Stimulated activated CD4-positive, alpha-beta T cell treated with anti-CD3 and anti-CD28 coated beads, Interleukin-4, amount 100 ng/mL, for 48 hours (primary cell): ENCODE data around the gene R3HDM2.
"Not testable (repeated sequence)": the region's sequence is repeated elsewhere in the genome, so short reads cannot be mapped to it uniquely, and the experiment has no call there.

Experiments used
- DNase-seq, 2 donors: peaks; one replicate each; pipeline ENCODE4 v3.0.0-alpha.2; 2020; ENCODE audit warnings: low read depth in 2 of 2

Gene R3HDM2

DNA sequence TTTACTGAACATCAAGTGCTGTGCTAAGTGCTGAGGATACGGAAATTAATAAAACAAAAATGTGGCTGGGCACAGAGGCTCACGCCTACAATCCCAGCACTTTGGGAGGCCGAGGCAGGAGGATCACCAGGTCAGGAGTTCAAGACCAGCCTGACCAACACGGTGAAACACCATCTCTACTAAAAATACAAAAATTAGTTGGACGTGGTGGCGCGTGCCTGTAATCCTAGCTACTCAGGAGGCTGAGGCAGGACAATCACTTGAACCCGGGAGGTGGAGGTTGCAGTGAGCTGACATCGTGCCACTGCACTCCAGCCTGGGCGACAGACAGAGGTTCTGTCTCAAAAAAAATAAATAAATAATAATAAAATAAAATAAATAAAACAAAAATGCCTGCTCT is 3.9 kb downstream of the R3HDM2 start:
- DNase-seq = not testable (repeated sequence)

DNA sequence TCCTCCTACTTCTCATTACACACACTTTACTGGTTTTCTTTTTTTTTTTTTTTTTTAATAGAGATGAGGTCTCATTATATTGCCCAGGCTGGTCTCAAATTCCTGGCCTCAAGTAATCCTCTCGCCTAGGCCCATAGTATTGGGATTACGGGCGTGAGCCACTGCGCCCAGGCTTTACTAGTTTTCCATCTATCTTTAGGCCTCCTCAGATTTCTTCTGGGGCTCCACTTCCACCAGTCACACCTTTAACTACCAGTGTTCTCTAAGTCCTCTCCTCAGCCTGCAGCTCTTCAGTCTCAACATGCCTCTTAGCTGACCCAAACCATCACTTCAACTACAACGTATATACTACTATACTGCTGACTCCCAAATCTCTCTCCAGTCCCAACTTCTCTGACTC is 10.4 kb downstream of the R3HDM2 start:
- DNase-seq = no peak

DNA sequence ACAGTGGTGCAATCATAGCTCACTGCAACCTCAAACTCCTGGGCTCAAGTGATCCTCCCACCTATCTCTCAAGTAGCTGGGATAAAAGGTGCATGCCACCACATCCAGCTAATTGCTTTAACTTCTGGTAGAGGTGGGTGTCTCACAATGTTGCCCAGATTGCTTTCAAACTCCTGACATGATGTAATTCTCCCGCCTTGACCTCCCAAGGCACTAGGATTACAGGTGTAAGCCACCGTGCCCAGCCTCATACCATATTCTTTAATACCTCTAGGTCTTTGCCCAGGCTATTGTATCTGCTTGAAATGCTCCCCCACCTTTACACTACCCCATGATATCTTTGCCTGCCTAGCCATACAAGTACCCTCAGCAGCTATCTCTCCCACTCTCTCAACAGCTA is 11.3 kb downstream of the R3HDM2 start:
- no peak for DNase-seq

DNA sequence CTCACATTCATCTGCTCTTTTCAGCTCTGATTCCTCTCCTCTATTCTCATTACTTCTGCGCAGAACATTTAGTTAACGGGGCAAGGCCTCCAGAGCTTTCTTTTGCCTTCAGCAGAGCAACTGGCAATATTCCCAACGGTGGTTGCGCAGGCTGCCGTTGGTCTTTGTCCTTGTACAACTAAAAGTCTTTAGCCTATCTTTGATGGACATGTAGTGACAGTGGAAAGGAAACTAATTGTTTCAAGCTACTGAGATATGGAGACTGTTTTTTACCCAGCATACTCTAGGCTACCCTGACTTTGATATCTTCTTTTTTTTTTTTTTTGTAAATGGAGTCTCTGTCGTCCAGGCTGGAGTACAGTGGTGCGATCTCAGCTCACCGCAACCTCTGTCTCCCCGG is 12.6 kb downstream of the R3HDM2 start:
- DNase-seq = no peak

DNA sequence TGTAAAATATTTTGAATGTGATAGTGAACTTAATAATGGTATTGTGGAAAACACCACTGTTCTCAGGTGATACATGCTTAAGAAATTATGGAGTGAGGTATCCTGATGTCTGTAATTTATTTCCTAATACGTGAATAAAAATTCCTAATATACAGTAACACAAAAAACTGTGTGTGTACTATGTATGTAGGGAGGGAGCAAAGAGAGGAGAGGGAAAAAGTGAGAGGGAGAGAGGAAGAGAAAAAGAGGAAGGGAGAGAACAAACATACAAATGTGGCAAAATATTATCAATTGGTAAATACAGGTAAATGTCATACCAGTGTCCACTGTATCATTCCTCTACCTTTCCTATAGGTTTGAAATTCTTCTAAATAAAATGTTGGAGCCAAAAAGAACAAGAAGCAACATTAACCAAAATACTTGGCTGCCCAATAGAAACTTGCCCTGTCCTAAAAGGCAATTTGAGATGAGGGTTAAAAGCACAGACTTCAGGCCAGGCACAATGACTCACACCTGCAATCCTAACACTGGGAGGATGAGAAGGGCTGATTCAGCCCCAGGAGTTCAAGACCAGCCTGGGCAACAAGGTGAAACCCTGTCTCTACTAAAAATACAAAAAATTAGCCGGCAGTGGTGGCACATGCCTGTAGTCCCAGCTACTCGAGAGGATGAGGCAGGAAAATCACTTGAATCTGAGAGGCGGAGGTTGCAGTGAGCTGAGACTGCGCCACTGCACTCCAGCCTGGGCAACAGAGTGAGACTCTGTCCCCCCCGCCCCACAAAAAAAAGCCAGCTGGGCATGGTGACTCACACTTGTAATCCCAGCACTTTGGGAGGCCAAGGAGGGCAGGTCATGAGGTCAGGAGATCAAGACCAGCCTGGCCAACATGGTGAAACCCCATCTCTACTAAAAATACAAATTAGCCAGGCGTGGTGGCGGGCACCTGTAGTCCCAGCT is 14.5 kb downstream of the R3HDM2 start:
- no peak for DNase-seq

DNA sequence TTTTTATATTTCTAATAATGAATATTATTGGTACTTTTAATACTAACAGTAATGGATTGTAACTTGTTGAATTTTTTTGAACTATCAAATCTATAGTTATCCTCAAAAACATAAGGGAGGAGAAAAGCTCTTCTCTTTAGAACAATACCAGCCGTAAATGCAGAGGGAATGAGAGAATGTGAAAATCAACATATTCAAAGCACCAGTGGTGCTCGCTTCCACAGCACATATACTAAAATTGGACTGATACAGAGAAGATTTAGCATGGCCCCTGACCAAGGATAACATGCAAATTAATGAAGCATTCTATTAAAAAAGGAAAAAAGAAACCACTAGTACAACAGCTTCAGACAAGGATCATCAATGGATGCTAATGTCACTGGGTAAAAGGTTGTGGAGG is 15.8 kb downstream of the R3HDM2 start:
- DNase-seq = no peak

GRCh38 chr12:57414160-57414559 is 16.7 kb downstream of the R3HDM2 start:
- not testable (repeated sequence) for DNase-seq

GRCh38 chr12:57410534-57410933 is 20.3 kb downstream of the R3HDM2 start:
- DNase-seq = no peak

GRCh38 chr12:57404966-57405640 is 25.7 kb downstream of the R3HDM2 start:
- DNase-seq = peak in 1 of 2 donors; percentile 13

DNA sequence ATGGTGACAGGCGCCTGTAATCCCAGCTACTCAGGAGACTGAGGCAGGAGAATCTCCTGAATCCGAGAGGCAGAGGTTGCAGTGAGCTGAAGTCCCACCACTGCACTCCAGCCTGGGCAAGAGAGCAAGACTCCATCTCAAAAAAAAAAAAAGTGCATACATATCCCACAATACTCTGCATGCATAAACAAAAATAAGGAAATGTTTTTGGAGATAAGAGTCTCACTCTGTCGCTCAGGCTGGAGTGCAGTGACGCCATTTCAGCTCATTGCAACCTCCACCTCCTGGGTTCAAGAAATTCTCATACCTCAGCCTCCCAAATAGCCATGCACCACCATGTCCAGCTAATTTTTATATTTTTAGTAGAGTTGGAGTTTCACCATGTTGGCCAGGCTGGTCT is 28.7 kb downstream of the R3HDM2 start:
- DNase-seq = not testable (repeated sequence)

DNA sequence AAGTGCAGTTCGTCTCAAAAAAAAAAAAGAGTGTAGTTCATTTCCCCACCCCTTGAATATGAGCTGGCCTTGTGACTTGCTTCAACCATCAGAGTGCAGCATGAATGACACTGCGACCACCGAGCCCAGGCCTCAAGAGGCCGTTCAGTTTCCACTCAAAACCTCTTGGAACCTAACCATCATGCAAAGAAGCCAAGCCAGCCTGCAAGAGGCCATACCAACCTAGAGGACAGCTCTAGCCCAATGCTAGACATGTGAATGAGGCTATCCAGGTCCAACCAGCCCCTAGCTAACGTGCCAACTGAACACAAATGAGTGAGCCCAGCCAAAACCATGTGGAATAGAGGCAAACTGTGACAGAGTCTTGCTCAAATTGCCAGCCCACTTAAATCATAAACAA is 29.7 kb downstream of the R3HDM2 start:
- no peak for DNase-seq

- DNase-seq = not testable (repeated sequence)
These were observed 31.0 kb downstream of the R3HDM2 start for GRCh38 chr12:57399718-57400463.

GRCh38 chr12:57397441-57397840 is 33.4 kb downstream of the R3HDM2 start:
- no peak for DNase-seq

DNA sequence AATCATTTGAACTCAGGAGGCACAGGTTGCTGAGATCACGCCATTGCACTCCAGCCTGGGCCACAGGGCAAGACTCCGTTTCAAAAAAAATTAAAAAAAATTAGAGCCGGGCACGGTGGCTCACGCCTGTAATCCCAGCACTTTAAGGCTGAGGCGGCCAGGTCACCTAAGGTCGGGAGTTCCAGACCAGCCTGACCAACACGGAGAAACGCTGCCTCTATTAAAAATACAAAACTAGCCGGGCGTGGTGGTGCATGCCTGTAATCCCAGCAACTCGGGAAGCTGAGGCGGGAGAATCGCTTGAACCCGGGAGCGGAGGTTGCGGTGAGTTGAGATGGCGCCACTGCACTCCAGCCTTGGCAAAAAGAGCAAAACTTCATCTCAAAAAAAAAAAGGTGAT is 35.7 kb downstream of the R3HDM2 start:
- DNase-seq = no peak

DNA sequence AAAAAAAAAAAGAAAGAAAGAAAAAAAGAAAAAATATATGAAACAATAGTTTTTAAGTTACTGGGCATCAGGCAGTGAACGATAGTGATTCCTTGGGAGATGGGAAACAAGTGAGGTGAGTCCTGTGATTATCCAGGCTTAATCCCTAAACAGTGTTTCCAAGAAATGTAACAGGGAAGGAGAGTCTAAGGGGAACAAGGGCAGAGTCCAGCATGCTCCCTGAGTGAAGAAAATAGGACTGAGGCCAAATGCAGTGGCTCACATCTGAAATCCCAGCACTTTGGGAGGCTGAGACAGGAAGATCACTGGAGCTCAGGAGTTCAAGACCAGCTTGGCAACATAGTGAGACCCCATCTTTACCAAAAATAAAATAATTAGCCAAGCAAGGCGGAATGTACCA is 40.7 kb downstream of the R3HDM2 start:
- DNase-seq = no peak

DNA sequence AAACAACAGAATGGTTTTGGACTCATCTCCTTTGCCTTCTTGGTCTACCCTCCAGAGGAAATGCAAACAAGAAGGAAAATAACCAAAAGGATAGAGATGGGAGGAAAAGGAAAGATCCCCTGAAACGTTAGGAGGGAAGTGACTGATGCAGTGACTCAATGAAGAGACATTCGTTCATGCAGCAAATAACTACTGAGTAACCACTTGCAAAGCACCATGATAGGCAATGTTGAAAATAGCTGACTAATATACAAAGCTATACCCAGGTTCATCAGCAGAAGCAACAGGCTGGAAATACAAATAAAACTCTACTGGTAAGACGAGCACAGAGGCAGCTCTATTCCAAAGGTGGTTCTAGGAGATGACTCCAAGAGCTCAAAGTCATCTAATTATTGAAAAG is 41.8 kb downstream of the R3HDM2 start:
- no peak for DNase-seq

- no peak for DNase-seq
These were observed 42.4 kb downstream of the R3HDM2 start for GRCh38 chr12:57388425-57388824.

- DNase-seq = no peak
These were observed 44.6 kb downstream of the R3HDM2 start for GRCh38 chr12:57386187-57386720.

DNA sequence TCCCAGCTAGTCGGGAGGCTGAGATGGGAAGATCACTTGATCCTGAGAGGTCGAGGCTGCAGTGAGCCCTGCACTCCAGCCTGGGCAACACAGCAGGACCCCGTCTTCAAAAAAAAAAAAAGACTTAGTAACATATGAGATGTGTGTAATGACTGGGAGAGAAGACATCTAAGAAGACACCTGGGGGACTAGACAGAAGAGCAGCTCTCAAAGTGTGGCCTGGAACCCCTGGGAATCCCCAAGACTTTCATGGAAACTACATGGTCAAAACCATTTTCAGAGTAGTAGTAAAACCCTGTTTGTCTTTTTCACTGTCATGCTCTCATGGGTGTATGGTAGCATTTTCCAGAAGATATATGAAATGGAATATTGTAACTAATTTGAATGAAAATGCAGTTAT is 45.3 kb downstream of the R3HDM2 start:
- no peak for DNase-seq

GRCh38 chr12:57384478-57384877 is 46.4 kb downstream of the R3HDM2 start:
- DNase-seq = no peak

DNA sequence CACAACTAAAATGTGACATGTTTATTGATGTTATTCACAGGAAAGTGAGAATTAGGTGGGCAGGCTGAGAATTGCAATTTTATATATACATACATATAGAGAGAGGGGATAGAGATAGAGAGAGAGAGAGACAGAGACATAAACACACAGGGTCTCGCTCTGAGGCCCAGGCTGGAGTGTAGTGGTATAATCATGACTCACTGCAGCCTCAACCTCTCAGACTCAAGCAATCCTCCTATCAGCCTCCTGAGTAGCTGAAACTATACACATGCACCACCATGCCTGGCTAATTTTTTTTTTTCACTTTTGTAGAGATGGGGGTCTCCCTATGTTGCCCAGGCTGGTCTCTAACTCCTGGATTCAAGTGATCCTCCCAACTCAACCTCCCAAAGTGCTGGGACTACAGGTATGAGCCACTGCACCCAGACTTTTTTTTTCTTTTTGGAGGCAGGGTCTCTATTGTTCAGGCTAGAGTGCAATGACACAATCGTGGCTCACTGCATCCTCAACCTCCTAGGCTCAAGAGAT is 49.1 kb downstream of the R3HDM2 start:
- DNase-seq = no peak

GRCh38 chr12:57380300-57380699 is 50.5 kb downstream of the R3HDM2 start:
- no peak for DNase-seq
